Transverse colon (tissue), 3 donors: ENCODE results near the gene ARFGAP3.

ENCODE experiments used
- POLR2A ChIP-seq: fragments of 450-650 bp; IDR thresholded peaks from one replicate; pipeline ENCODE4 v1.6.1; 2016; ENCODE audit warnings: antibody characterized with exemption, mild to moderate bottlenecking, moderate library complexity
- TF ChIP-seq, protein P1 (sequence below), 5 experiments: fragments of 200-600 bp in 3 of 5; fragments of 450-650 bp in 2 of 5; sonication (generic) in 3 of 5; IDR thresholded peaks; 1 replicate in 2 of 5; 2 replicates in 3 of 5; pipeline ENCODE4 v1.5.1; 2016 to 2017; ENCODE audit warnings: antibody characterized with exemption in 5 of 5, inconsistent platforms in 3 of 5, mild to moderate bottlenecking in 2 of 5, moderate library complexity in 1 of 5

DNA sequence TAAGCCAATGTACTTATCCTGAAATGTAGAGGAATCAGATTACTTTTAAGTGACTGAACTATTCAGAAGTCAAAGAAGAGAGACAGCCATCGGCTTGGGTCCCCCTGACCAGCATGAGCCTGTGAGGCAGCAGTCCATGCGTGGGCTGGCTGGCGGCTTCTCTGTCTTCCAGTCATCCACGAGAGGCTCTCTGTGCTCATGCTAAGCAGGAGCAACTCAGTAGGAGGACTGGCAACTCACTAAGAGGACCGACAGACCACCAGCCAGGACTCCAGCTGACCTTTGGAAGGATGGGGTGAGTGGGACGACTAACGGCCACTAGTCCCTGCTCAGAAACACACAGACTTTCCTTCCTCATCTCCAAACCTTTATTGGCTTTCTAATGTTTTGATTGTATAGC, 43.6 kb downstream of the ARFGAP3 start:
- TF ChIP-seq, protein P1, sequence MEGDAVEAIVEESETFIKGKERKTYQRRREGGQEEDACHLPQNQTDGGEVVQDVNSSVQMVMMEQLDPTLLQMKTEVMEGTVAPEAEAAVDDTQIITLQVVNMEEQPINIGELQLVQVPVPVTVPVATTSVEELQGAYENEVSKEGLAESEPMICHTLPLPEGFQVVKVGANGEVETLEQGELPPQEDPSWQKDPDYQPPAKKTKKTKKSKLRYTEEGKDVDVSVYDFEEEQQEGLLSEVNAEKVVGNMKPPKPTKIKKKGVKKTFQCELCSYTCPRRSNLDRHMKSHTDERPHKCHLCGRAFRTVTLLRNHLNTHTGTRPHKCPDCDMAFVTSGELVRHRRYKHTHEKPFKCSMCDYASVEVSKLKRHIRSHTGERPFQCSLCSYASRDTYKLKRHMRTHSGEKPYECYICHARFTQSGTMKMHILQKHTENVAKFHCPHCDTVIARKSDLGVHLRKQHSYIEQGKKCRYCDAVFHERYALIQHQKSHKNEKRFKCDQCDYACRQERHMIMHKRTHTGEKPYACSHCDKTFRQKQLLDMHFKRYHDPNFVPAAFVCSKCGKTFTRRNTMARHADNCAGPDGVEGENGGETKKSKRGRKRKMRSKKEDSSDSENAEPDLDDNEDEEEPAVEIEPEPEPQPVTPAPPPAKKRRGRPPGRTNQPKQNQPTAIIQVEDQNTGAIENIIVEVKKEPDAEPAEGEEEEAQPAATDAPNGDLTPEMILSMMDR (IDR thresholded peaks at IDR 0.05): no peak
- TF ChIP-seq POLR2A: no peak
